Neural cell (in vitro differentiated cells): ENCODE measurements around the gene NOX4.

ENCODE experiments used
- EP300 ChIP-seq: fragments of 450-650 bp; conservative IDR thresholded peaks from 2 replicates; pipeline ENCODE4 v1.6.1; 2014; ENCODE audit warnings: antibody characterized with exemption, mild to moderate bottlenecking, moderate library complexity; ENCODE audit not compliant: poor library complexity, severe bottlenecking
- EZH2 ChIP-seq: fragments of 200-600, 300-800 bp; shearing (Covaris generic), sonication (generic); IDR thresholded peaks from 2 replicates; pipeline ENCODE4 v1.6.1; 2014; ENCODE audit warnings: antibody characterized with exemption, low read length, borderline replicate concordance, mild to moderate bottlenecking; ENCODE audit not compliant: insufficient read depth, poor library complexity, severe bottlenecking
- MXI1 ChIP-seq: fragments of 450-650 bp; conservative IDR thresholded peaks from 2 replicates; pipeline ENCODE4 v1.6.1; 2014; ENCODE audit warnings: antibody characterized with exemption, mild to moderate bottlenecking; ENCODE audit not compliant: poor library complexity, severe bottlenecking
- POLR2AphosphoS5 ChIP-seq: IDR thresholded peaks from 2 replicates; pipeline ENCODE4 v1.6.1; 2012
- RAD21 ChIP-seq: fragments of 450-650 bp; conservative IDR thresholded peaks from 2 replicates; pipeline ENCODE4 v1.6.1; 2014; ENCODE audit warnings: antibody characterized with exemption, mild to moderate bottlenecking, moderate library complexity
- SMC3 ChIP-seq: fragments of 450-650 bp; conservative IDR thresholded peaks from 2 replicates; pipeline ENCODE4 v1.6.1; 2014; ENCODE audit warnings: antibody characterized with exemption, mild to moderate bottlenecking, moderate library complexity; ENCODE audit not compliant: poor library complexity
- TAF1 ChIP-seq: IDR thresholded peaks from 2 replicates; pipeline ENCODE4 v1.6.1; 2012; ENCODE audit warnings: low read depth
- TF ChIP-seq, protein P1 (sequence below): fragments of 450-650 bp; IDR thresholded peaks from 2 replicates; pipeline ENCODE4 v1.5.1; 2014; ENCODE audit warnings: antibody characterized with exemption, mild to moderate bottlenecking, moderate library complexity; ENCODE audit not compliant: poor library complexity, severe bottlenecking
- TF ChIP-seq, protein P2 (sequence below): IDR thresholded peaks from 2 replicates; pipeline ENCODE4 v1.6.1; 2012; ENCODE audit warnings: borderline replicate concordance

DNA sequence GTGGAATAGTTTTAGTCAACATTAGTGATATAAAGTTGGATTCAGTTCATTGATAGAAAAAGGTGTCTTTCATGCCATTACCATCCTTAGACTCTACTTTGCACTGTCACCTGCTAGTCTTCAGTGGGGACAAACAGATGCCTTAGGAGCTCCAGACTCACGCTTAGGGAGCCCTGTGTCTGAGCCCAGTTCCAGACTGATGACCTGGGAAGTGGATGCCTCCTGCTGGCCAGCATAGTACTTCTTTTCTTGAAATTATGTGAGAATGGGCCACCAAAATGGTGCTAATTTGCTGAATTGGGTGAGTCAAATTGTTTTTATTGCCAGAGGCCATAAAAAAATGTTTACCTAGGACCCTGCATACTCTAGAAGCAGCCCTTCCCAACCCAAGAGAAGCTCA, 53.9 kb downstream of the NOX4 start:
- no peak for TF ChIP-seq MXI1
- no peak for TF ChIP-seq SMC3
- TF ChIP-seq, protein P1, sequence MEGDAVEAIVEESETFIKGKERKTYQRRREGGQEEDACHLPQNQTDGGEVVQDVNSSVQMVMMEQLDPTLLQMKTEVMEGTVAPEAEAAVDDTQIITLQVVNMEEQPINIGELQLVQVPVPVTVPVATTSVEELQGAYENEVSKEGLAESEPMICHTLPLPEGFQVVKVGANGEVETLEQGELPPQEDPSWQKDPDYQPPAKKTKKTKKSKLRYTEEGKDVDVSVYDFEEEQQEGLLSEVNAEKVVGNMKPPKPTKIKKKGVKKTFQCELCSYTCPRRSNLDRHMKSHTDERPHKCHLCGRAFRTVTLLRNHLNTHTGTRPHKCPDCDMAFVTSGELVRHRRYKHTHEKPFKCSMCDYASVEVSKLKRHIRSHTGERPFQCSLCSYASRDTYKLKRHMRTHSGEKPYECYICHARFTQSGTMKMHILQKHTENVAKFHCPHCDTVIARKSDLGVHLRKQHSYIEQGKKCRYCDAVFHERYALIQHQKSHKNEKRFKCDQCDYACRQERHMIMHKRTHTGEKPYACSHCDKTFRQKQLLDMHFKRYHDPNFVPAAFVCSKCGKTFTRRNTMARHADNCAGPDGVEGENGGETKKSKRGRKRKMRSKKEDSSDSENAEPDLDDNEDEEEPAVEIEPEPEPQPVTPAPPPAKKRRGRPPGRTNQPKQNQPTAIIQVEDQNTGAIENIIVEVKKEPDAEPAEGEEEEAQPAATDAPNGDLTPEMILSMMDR, result no peak
- TF ChIP-seq EZH2, result no peak
- TF ChIP-seq, protein P2, sequence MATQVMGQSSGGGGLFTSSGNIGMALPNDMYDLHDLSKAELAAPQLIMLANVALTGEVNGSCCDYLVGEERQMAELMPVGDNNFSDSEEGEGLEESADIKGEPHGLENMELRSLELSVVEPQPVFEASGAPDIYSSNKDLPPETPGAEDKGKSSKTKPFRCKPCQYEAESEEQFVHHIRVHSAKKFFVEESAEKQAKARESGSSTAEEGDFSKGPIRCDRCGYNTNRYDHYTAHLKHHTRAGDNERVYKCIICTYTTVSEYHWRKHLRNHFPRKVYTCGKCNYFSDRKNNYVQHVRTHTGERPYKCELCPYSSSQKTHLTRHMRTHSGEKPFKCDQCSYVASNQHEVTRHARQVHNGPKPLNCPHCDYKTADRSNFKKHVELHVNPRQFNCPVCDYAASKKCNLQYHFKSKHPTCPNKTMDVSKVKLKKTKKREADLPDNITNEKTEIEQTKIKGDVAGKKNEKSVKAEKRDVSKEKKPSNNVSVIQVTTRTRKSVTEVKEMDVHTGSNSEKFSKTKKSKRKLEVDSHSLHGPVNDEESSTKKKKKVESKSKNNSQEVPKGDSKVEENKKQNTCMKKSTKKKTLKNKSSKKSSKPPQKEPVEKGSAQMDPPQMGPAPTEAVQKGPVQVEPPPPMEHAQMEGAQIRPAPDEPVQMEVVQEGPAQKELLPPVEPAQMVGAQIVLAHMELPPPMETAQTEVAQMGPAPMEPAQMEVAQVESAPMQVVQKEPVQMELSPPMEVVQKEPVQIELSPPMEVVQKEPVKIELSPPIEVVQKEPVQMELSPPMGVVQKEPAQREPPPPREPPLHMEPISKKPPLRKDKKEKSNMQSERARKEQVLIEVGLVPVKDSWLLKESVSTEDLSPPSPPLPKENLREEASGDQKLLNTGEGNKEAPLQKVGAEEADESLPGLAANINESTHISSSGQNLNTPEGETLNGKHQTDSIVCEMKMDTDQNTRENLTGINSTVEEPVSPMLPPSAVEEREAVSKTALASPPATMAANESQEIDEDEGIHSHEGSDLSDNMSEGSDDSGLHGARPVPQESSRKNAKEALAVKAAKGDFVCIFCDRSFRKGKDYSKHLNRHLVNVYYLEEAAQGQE, result no peak
- TF ChIP-seq POLR2AphosphoS5, result no peak
- no peak for TF ChIP-seq TAF1
- TF ChIP-seq RAD21, result no peak
- no peak for TF ChIP-seq EP300
